Measurements from ENCODE around the gene ANO4. TPM values are rescaled to one million over a fixed set of nuclear protein-coding genes. Genes with fewer than 3 reads are reported as not detected.

Gene ANO4
- total and polyA plus RNA-seq, 2 donors (not counting 1 experiment from before 2014, with no cell fraction given) = not detected

DNA sequence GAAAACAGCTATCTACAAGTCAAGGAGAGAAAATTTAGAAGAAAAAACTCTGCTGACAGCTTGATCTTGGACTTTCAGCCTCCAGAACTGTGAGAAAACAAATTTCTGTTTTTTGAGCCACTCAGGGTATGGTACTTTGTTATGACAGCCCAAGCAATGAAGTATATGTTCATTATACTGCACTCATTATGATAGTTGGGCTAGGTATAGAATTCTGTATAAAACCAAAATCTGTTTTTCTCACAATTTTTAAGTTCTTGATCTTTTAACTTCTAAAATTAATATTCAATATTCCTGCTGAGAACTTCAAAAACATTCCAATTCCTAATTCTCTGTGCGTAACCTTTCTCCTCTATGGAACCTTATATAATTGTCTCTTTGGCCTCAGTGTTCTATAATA, 214.7 kb downstream of the ANO4 start:
- H3K4me1 Mint-ChIP-seq = no peaks in the 10 kb centered on the region
- no peak overlapping the region for H3K4me3 Mint-ChIP-seq
- no CpG with 5 or more reads among the region's 1 CpG for WGBS (ENCODE audit: insufficient coverage)
- H3K9ac ChIP-seq (ENCODE audit: low read length) = no peak overlapping the region
- no peak overlapping the region for H3K4me2 ChIP-seq (replicated peaks; ENCODE audit: low read depth, low read length, poor library complexity, severe bottlenecking)
- H3K9me3 ChIP-seq (ENCODE audit: control extremely low read depth in 1 of 3, control insufficient read depth in 2 of 3, insufficient read depth in 1 of 3, low read length in 2 of 3) = peaks cover 0 to 7% (median 0%) of the 10 kb centered on the region in 3 donors
- ATAC-seq (ENCODE audit: low read depth) (no peak), DNase-seq (no peak)
- intact Hi-C loops (cut with micrococcal nuclease) = no loop called here
- ChIA-PET CTCF (no interaction called here), POLR2A (no interaction called here)
- no peaks in the 10 kb centered on the region for H3K27me3 Mint-ChIP-seq
- H3K4me1 ChIP-seq (ENCODE audit: control insufficient read depth in 2 of 2, insufficient read depth in 2 of 2, low read length in 2 of 2) = no peaks in the 10 kb centered on the region
- H3K79me2 ChIP-seq (ENCODE audit: control insufficient read depth, insufficient read depth, low read length) = no peaks in the 10 kb centered on the region
- no peak overlapping the region for H3K27ac ChIP-seq (ENCODE audit: low read length in 2 of 2)
- TF ChIP-seq EZH2 (IDR thresholded peaks at IDR 0.05; ENCODE audit: borderline replicate concordance, insufficient read depth, low read depth, low read length, poor library complexity, severe bottlenecking) = no peak
- TF ChIP-seq, protein P1, sequence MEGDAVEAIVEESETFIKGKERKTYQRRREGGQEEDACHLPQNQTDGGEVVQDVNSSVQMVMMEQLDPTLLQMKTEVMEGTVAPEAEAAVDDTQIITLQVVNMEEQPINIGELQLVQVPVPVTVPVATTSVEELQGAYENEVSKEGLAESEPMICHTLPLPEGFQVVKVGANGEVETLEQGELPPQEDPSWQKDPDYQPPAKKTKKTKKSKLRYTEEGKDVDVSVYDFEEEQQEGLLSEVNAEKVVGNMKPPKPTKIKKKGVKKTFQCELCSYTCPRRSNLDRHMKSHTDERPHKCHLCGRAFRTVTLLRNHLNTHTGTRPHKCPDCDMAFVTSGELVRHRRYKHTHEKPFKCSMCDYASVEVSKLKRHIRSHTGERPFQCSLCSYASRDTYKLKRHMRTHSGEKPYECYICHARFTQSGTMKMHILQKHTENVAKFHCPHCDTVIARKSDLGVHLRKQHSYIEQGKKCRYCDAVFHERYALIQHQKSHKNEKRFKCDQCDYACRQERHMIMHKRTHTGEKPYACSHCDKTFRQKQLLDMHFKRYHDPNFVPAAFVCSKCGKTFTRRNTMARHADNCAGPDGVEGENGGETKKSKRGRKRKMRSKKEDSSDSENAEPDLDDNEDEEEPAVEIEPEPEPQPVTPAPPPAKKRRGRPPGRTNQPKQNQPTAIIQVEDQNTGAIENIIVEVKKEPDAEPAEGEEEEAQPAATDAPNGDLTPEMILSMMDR (IDR thresholded peaks at IDR 0.05) = no peak
- H3K4me3 ChIP-seq (ENCODE audit: control extremely low read depth in 1 of 5, extremely low read depth in 1 of 5, insufficient read depth in 1 of 5, low read depth in 2 of 5, low read length in 4 of 5) = no peak overlapping the region
- H4K20me1 ChIP-seq (ENCODE audit: control insufficient read depth, insufficient read depth, low read length, poor library complexity, severe bottlenecking) = no peaks in the 10 kb centered on the region
- no peak overlapping the region for H2AFZ ChIP-seq (ENCODE audit: insufficient read depth, low read depth, low read length, poor library complexity, severe bottlenecking)
- H3K36me3 ChIP-seq (replicated peaks in 1 of 2; ENCODE audit: control extremely low read depth in 1 of 2, control insufficient read depth in 1 of 2, extremely low read depth in 1 of 2, insufficient read depth in 2 of 2, low read length in 1 of 2) = no peaks in the 10 kb centered on the region
- H3K27ac Mint-ChIP-seq = no peak overlapping the region
- H3K27me3 ChIP-seq (replicated peaks in 1 of 4; ENCODE audit: control extremely low read depth in 1 of 4, control insufficient read depth in 3 of 4, insufficient read depth in 4 of 4, low read length in 3 of 4) = no peaks in the 10 kb centered on the region
- H3K9me3 Mint-ChIP-seq (ENCODE audit: insufficient read depth) = peaks cover 7% of the 10 kb centered on the region

DNA sequence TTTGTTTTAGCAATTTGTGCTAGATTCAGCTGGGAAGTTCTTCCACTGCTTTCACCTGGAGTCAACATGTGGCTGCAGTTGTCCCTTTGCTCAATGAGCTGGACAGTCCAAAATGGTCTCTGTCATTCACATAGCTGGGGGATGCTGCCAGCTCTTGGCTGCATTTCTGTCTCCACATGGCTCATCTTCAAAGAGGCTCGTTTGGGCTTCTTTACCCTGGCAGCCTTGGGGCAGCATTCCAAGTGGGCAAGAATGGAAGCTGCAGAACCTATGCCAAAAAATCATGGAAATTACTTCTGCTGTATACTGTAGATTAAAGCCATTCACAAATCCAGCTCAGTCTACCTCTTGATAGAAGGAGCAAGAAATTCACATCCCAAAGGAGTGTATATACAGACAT, 216.3 kb downstream of the ANO4 start:
- DNase-seq = no peak
- Histone ChIP-seq H3K4me3 (ENCODE audit: control extremely low read depth in 1 of 5, extremely low read depth in 1 of 5, insufficient read depth in 1 of 5, low read depth in 2 of 5, low read length in 4 of 5) (no peak overlapping the region), H3K27me3 (replicated peaks in 1 of 4; ENCODE audit: control extremely low read depth in 1 of 4, control insufficient read depth in 3 of 4, insufficient read depth in 4 of 4, low read length in 3 of 4) (no peaks in the 10 kb centered on the region), H3K4me1 (ENCODE audit: control insufficient read depth in 2 of 2, insufficient read depth in 2 of 2, low read length in 2 of 2) (no peaks in the 10 kb centered on the region), H3K27ac (ENCODE audit: low read length in 2 of 2) (no peak overlapping the region), H3K9ac (ENCODE audit: low read length) (no peak overlapping the region), H3K9me3 (ENCODE audit: control extremely low read depth in 1 of 3, control insufficient read depth in 2 of 3, insufficient read depth in 1 of 3, low read length in 2 of 3) (peaks cover 0 to 7% (median 0%) of the 10 kb centered on the region in 3 donors), H3K36me3 (replicated peaks in 1 of 2; ENCODE audit: control extremely low read depth in 1 of 2, control insufficient read depth in 1 of 2, extremely low read depth in 1 of 2, insufficient read depth in 2 of 2, low read length in 1 of 2) (no peaks in the 10 kb centered on the region), H3K79me2 (ENCODE audit: control insufficient read depth, insufficient read depth, low read length) (no peaks in the 10 kb centered on the region), H3K4me2 (replicated peaks; ENCODE audit: low read depth, low read length, poor library complexity, severe bottlenecking) (no peak overlapping the region), H4K20me1 (ENCODE audit: control insufficient read depth, insufficient read depth, low read length, poor library complexity, severe bottlenecking) (no peaks in the 10 kb centered on the region), H2AFZ (ENCODE audit: insufficient read depth, low read depth, low read length, poor library complexity, severe bottlenecking) (no peak overlapping the region)
- CTCF ChIA-PET = no interaction called here
- POLR2A ChIA-PET = no interaction called here
- no peak overlapping the region for H3K27ac Mint-ChIP-seq
- peaks cover 7% of the 10 kb centered on the region for H3K9me3 Mint-ChIP-seq (ENCODE audit: insufficient read depth)
- no peak for ATAC-seq (ENCODE audit: low read depth)
- intact Hi-C loops (cut with micrococcal nuclease) = no loop called here
- no peaks in the 10 kb centered on the region for H3K4me1 Mint-ChIP-seq
- H3K4me3 Mint-ChIP-seq = no peak overlapping the region
- no peak for TF ChIP-seq EZH2 (IDR thresholded peaks at IDR 0.05; ENCODE audit: borderline replicate concordance, insufficient read depth, low read depth, low read length, poor library complexity, severe bottlenecking)
- TF ChIP-seq, protein P1 (IDR thresholded peaks at IDR 0.05) = no peak
- H3K27me3 Mint-ChIP-seq = no peaks in the 10 kb centered on the region
- WGBS (ENCODE audit: insufficient coverage) = no CpG with 5 or more reads among the region's 1 CpG

Data from B cell (primary cell).